Loucy (cell line): ENCODE results near the gene LAMP1.

Source experiments
- CTCF ChIP-seq: fragments of 200-600 bp; sonication (generic); conservative IDR thresholded peaks from 2 replicates; pipeline ENCODE4 v1.5.1; 2014; ENCODE audit warnings: mild to moderate bottlenecking, antibody characterized with exemption, low read length
- EZH2phosphoT487 ChIP-seq: fragments of 200-600 bp; IDR thresholded peaks from 2 replicates; pipeline ENCODE4 v1.6.1; 2018; ENCODE audit warnings: antibody characterized with exemption, mild to moderate bottlenecking, moderate library complexity, borderline replicate concordance

- TF ChIP-seq CTCF (no peak), EZH2phosphoT487 (no peak)
Measured at GRCh38 chr13:113333076-113333475, 36.0 kb downstream of the LAMP1 start.
